HepG2 (cell line): Measurements from ENCODE around the gene ZNF230. TPM values are rescaled to one million over a fixed set of nuclear protein-coding genes. Genes with fewer than 3 reads are reported as not detected.
A peak's percentile ranks its signal among the peaks of the same experiment; 100 is the strongest.

Experiments
- KAT7 ChIP-seq: IDR thresholded peaks from 2 replicates; pipeline ENCODE4 v1.6.1; 2018; ENCODE audit warnings: borderline replicate concordance, missing compliant biosample characterization
- KAT8 ChIP-seq: IDR thresholded peaks from 2 replicates; pipeline ENCODE4 v1.6.1; 2016; ENCODE audit warnings: missing genetic modification reagents, missing compliant biosample characterization
- NR2C2 ChIP-seq: sonication (generic); formaldehyde crosslinking; IDR thresholded peaks from 2 replicates; pipeline ENCODE4 v1.4.0; 2020; ENCODE audit warnings: missing genetic modification reagents, mild to moderate bottlenecking, moderate library complexity, borderline replicate concordance
- SIN3A ChIP-seq: IDR thresholded peaks from 2 replicates; pipeline ENCODE4 v1.6.1; 2011; ENCODE audit warnings: low read depth, mild to moderate bottlenecking, control low read depth, low read length, borderline replicate concordance
- WIZ ChIP-seq: sonication (generic); formaldehyde crosslinking; IDR thresholded peaks from 2 replicates; pipeline ENCODE4 v1.5.1; 2020; ENCODE audit warnings: mild to moderate bottlenecking, missing genetic modification reagents
- ZMAT3 ChIP-seq: sonication (generic); formaldehyde crosslinking; conservative IDR thresholded peaks from 2 replicates; pipeline ENCODE4 v1.7.0; 2021; ENCODE audit warnings: missing genetic modification reagents
- ZMYM2 ChIP-seq: sonication (generic); formaldehyde crosslinking; IDR thresholded peaks from 2 replicates; pipeline ENCODE4 v1.8.0; 2022; ENCODE audit warnings: mild to moderate bottlenecking, missing genetic modification reagents
- ZNF138 ChIP-seq: sonication (generic); formaldehyde crosslinking; IDR thresholded peaks from 2 replicates; pipeline ENCODE4 v1.5.0; 2020; ENCODE audit warnings: mild to moderate bottlenecking, low read depth, missing genetic modification reagents
- ZNF570 ChIP-seq: sonication (generic); formaldehyde crosslinking; IDR thresholded peaks from 2 replicates; pipeline ENCODE4 v1.4.0; 2020; ENCODE audit warnings: mild to moderate bottlenecking, missing genetic modification reagents, borderline replicate concordance
- polyA plus RNA-seq, 8 experiments: library from polyadenylated mRNA; depleted of rRNA in 3 of 8; stranded (reverse) in 7 of 8; unstranded in 1 of 8; fragments of >200 nt; fragmentation: Illumina TruSeq in 4 of 8; extraction: Trizol in 4 of 8; gene quantifications; 2 replicates each; pipeline versions ENCODE4 v1.2.1 to v1.2.3, GENCODE V29; 2011 to 2016; ENCODE audit warnings: low read depth in 4 of 8, missing spikeins in 1 of 8, mixed read lengths in 1 of 8; ENCODE audit not compliant: insufficient read depth in 1 of 8
- total RNA-seq, 5 experiments: library from RNA; depleted of rRNA; stranded (reverse); fragments of >200 nt; fragmentation: Illumina TruSeq; extraction: Trizol; gene quantifications; 2 replicates each; pipeline ENCODE4 v1.2.3, GENCODE V29; 2016; ENCODE audit warnings: low read depth in 1 of 5
- TF ChIP-seq, protein P1 (sequence below): sonication (generic); formaldehyde crosslinking; IDR thresholded peaks from 2 replicates; pipeline ENCODE4; 2020; ENCODE audit warnings: missing genetic modification reagents, mild to moderate bottlenecking, borderline replicate concordance
- TF ChIP-seq, protein P2 (sequence below), 2 experiments: sonication (generic) in 1 of 2; formaldehyde crosslinking in 1 of 2; IDR thresholded peaks; 2 replicates each; pipeline versions ENCODE4 v1.6.1 to v1.9.0; 2014 to 2022; ENCODE audit warnings: antibody characterized with exemption in 1 of 2, borderline replicate concordance in 1 of 2, inconsistent platforms in 1 of 2, low read depth in 1 of 2, missing genetic modification reagents in 1 of 2
- TF ChIP-seq, protein P3 (sequence below): sonication (generic); formaldehyde crosslinking; IDR thresholded peaks from 2 replicates; pipeline ENCODE4 v1.5.0; 2020; ENCODE audit warnings: mild to moderate bottlenecking, missing genetic modification reagents, borderline replicate concordance

ZNF230 gene
- total and polyA plus RNA-seq, 2 of the 13 experiments (the other 11 are each of a cell fraction or from before 2014, with no cell fraction given), result 2.4 to 5.5 TPM

DNA sequence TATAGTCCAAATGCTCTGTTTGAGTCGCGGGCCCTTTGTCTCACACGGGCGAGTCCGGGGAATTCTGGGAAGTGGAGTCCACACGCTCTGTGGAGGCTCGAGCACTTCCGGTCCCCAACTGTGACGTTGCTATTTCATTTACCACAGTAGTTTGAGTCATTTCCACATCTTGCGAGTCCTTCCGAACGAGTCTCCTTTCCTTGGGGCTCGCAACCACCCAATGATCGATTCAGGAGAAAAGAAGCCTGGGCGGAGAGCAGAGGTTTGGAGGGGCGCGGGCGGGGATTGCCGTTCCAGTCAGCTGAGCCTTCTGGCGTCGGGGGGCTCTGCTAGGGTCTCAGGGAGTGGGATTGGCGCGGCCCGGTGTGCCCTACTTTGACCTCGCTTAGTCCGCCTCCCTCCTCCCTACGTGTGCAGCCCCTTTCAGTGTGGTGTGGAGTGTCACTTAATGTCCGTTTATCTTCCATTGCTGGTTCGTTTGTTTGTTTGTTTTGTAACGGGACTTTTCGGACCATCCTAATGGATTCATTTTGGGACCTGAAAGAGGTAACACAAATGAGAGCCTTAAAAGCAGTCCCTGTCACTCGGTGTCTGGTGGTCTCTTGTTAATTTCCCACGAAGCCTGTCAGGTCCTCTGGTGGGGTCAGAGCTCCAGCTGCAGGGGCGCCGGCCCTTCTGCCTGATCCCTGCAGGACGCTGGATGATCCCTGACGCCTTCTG, 22.6 kb downstream of the ZNF230 start, which contains the start of gene ZNF222 (continued):
- TF ChIP-seq NR2C2 (CRISPR knock-in tag) (peak; percentile 85), KAT8 (CRISPR knock-in tag) (peak; percentile 91), SIN3A (peak; percentile 15; the same call in 1 of the 2 replicates), WIZ (0 out of 2 replicates have a peak, but pooled peaks have one; percentile 26), KAT7 (CRISPR knock-in tag) (0 out of 2 replicates have a peak, but pooled peaks have one; percentile 49), ZMAT3 (CRISPR knock-in tag) (no peak), ZNF138 (CRISPR knock-in tag) (0 out of 2 replicates have a peak, but pooled peaks have one; percentile 30), ZMYM2 (CRISPR knock-in tag) (0 out of 2 replicates have a peak, but pooled peaks have one; percentile 7), ZNF570 (CRISPR knock-in tag) (no peak)
- TF ChIP-seq, protein P1, sequence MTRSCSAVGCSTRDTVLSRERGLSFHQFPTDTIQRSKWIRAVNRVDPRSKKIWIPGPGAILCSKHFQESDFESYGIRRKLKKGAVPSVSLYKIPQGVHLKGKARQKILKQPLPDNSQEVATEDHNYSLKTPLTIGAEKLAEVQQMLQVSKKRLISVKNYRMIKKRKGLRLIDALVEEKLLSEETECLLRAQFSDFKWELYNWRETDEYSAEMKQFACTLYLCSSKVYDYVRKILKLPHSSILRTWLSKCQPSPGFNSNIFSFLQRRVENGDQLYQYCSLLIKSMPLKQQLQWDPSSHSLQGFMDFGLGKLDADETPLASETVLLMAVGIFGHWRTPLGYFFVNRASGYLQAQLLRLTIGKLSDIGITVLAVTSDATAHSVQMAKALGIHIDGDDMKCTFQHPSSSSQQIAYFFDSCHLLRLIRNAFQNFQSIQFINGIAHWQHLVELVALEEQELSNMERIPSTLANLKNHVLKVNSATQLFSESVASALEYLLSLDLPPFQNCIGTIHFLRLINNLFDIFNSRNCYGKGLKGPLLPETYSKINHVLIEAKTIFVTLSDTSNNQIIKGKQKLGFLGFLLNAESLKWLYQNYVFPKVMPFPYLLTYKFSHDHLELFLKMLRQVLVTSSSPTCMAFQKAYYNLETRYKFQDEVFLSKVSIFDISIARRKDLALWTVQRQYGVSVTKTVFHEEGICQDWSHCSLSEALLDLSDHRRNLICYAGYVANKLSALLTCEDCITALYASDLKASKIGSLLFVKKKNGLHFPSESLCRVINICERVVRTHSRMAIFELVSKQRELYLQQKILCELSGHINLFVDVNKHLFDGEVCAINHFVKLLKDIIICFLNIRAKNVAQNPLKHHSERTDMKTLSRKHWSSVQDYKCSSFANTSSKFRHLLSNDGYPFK (CRISPR knock-in tag), result peak; percentile 57; the same call in 1 of the 2 replicates
- TF ChIP-seq, protein P2, sequence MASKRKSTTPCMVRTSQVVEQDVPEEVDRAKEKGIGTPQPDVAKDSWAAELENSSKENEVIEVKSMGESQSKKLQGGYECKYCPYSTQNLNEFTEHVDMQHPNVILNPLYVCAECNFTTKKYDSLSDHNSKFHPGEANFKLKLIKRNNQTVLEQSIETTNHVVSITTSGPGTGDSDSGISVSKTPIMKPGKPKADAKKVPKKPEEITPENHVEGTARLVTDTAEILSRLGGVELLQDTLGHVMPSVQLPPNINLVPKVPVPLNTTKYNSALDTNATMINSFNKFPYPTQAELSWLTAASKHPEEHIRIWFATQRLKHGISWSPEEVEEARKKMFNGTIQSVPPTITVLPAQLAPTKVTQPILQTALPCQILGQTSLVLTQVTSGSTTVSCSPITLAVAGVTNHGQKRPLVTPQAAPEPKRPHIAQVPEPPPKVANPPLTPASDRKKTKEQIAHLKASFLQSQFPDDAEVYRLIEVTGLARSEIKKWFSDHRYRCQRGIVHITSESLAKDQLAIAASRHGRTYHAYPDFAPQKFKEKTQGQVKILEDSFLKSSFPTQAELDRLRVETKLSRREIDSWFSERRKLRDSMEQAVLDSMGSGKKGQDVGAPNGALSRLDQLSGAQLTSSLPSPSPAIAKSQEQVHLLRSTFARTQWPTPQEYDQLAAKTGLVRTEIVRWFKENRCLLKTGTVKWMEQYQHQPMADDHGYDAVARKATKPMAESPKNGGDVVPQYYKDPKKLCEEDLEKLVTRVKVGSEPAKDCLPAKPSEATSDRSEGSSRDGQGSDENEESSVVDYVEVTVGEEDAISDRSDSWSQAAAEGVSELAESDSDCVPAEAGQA (IDR thresholded peaks at IDR 0.05; ENCODE audit: low read depth), result peak; percentile 75; the same call in 1 of the 2 replicates
- TF ChIP-seq, protein P2 (CRISPR knock-in tag; IDR thresholded peaks at IDR 0.05; ENCODE audit: borderline replicate concordance), result no peak
- TF ChIP-seq, protein P3, sequence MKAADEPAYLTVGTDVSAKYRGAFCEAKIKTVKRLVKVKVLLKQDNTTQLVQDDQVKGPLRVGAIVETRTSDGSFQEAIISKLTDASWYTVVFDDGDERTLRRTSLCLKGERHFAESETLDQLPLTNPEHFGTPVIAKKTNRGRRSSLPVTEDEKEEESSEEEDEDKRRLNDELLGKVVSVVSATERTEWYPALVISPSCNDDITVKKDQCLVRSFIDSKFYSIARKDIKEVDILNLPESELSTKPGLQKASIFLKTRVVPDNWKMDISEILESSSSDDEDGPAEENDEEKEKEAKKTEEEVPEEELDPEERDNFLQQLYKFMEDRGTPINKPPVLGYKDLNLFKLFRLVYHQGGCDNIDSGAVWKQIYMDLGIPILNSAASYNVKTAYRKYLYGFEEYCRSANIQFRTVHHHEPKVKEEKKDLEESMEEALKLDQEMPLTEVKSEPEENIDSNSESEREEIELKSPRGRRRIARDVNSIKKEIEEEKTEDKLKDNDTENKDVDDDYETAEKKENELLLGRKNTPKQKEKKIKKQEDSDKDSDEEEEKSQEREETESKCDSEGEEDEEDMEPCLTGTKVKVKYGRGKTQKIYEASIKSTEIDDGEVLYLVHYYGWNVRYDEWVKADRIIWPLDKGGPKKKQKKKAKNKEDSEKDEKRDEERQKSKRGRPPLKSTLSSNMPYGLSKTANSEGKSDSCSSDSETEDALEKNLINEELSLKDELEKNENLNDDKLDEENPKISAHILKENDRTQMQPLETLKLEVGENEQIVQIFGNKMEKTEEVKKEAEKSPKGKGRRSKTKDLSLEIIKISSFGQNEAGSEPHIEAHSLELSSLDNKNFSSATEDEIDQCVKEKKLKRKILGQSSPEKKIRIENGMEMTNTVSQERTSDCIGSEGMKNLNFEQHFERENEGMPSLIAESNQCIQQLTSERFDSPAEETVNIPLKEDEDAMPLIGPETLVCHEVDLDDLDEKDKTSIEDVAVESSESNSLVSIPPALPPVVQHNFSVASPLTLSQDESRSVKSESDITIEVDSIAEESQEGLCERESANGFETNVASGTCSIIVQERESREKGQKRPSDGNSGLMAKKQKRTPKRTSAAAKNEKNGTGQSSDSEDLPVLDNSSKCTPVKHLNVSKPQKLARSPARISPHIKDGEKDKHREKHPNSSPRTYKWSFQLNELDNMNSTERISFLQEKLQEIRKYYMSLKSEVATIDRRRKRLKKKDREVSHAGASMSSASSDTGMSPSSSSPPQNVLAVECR (CRISPR knock-in tag), result peak; percentile 53; the same call in 1 of the 2 replicates
